Fibroblast of skin of right quadriceps (primary cell): ENCODE results near the gene LDHD.

Experiments
- DNase-seq: peaks from one replicate; pipeline ENCODE4 v3.0.0-alpha.2; 2013

The LDHD gene

GRCh38 chr16:75114179-75114945, 2.2 kb downstream of the LDHD start:
- DNase-seq, result no peak

- DNase-seq, result no peak
Observed at GRCh38 chr16:75113541-75114121, 2.9 kb downstream of the LDHD start.

GRCh38 chr16:75112734-75113491, 3.7 kb downstream of the LDHD start:
- no peak for DNase-seq

- no peak for DNase-seq
Observed at GRCh38 chr16:75111961-75112733, 4.4 kb downstream of the LDHD start.

DNA sequence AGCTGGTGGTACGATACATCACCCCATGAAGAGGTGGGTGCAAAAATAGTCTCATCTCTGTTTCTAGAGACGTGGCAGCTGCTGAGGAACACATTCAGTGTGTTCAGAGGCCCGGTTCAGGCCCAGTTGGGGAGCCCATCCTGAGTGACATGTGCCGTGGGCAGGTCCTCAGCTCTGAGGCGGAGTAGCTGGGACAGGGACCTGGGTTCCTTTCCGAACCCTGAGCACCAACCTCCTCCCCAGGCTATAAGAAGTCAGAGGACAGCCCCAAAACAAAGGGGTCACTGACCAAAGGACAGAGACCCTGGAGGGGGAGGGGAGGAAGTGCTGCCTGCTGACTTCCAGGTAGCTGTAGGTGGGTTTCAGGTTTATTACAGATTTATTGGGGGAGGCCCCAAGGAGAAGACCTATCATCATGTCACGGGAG, 5.1 kb downstream of the LDHD start:
- no peak for DNase-seq

- peak; percentile 80 for DNase-seq
Observed at GRCh38 chr16:75110637-75111513, 5.7 kb downstream of the LDHD start.

GRCh38 chr16:75109732-75110243, 6.8 kb downstream of the LDHD start:
- no peak for DNase-seq

GRCh38 chr16:75108792-75109731, 7.5 kb downstream of the LDHD start:
- DNase-seq, result peak; percentile 89

DNA sequence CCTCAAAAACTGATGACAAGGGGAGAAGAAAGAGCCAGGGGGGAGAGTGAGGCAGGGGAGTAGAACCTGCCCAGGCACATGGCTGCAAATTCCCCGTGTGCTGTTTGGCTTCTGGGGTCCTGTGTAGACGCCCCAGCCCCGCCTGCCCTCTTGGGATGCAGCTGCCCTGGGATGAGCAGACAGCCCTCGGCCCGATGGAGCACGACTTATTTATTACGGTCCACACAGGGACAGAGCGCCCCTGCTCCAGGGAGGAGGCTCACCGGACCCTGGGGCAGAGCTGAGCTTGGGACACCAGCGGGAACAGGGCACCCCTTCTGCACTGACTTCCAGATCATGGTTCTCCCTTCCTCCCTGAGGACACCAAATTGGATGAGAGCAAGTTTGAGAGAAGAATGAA, 9.1 kb downstream of the LDHD start:
- no peak for DNase-seq

DNA sequence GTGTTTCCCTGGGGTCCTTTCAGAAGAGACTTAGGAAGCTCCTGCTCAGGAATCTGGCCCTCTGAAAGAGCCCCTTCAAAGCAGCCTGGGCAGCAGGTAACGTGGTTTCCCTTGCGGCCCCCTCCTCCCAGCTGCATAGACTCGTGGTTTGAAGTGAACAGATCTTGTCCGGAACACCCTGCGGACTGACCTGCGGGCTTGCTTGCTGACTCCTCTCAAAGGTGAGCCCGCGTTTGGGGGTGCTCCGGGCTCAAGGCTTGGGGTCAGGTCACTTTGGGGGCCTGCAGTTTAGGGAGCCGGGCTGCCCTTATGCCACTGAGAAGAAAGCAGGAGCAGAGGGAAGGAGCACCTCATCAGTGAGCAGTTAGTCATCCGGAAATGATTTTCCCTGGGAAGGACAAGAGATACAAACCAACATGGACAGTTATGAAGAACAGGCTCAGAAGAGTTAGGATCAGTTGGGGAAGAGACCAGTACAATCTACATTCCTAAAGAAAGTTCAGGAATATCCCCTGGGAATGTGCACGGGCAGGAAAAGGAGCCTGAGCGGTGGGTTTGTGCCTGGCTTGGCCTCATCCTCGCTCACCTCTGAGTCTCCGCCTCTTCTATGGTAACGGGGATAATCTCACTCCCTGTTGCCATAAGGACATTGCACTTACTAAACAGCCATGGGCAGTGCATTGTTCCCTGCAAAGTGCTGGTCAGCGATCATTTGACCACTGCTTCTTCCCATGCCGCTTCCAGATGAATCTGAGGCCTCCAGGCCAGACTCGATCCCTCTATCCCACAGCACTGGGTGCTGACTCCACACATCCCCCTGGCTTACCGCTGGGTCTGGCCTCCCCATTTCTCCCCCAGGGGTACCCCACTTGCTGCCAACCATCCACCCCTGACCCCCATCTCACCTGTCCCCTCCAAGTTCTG, 10.0 kb downstream of the LDHD start:
- DNase-seq, result no peak

- DNase-seq, result no peak
Observed at GRCh38 chr16:75105306-75106061, 11.1 kb downstream of the LDHD start.

- no peak for DNase-seq
Observed at GRCh38 chr16:75104836-75105235, 11.7 kb downstream of the LDHD start.

DNA sequence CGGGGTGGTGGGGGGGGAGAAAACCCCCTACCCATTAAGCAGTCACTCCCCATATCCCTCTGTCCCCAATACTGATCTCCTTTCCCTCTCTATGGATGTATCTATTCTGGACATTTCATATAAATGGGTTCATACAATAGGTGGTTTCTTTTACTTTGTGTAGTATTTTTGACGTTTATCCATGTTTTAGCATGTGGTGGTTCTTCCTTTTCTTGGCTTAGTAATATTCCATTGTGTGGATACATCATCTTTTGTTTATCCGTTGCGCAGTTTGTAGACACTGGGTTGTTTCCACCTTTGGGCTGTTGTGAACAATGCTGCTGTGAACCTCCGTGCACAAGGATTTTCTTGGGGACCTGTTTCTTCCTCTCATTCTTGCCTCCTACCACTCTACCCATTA, 12.6 kb downstream of the LDHD start:
- no peak for DNase-seq

DNA sequence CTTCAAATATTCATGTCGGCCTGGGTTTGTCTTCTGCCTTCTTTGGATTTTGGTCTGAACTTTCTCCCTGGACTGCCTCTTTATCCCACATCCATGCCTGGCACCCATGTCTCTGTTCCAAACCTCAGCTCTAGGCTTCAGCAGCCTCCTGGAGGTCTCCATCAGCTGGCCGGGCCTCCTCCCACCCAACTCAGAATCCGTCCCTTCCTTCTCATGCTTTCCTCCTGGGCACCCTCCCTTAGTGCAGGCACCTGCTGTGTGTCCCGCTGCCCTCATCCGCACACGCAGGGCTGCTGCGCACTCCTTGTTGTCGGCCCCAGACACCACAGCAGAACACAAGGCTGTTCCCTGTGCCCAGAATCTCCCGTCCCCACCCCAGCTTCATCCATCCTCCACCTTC, 14.0 kb downstream of the LDHD start:
- DNase-seq, result no peak

- no peak for DNase-seq
Observed at GRCh38 chr16:75101635-75102034, 14.9 kb downstream of the LDHD start.

- DNase-seq, result no peak
Observed at GRCh38 chr16:75100603-75100990, 16.0 kb downstream of the LDHD start.

DNA sequence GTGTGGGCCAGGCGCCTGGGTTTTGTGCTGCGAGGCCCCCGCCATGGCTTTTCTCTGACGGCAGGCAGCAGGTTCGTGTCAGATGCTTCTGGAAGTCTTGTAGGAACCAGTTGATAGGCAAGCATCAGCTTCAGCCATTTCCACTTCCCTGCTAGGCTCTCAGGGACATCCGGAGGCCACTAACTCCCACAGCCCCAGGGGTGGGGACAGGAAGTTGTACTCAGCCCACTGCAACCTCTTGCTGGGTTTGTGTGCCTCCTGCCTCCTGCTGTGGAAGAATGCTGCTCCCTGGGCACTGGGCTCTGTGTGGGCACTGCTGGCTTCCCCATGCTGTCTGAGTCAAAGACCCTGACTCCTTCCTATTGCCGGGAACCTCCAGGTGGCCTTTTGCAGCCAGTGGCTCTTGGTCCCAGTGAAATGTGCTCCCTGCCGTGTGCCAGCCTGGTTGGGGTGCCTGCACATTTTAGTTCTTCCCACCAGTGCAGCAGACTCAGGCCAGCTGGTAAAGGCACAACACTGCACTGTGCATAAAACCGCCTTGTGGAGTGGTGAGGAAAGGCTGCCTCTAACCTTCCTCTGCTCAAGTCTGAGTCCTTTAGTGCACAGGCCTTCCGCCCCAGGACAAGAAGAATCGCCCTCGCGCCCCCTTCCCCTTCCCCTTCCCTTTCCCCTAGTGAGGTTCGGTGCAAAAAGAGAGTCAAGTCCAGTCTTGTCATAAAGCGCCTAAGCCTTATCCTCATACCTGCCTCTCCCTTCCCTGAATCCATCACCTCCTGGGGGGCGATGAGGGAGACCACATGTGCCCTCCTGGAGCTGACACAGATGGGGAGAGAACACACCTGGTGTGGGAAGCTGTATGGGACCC, 16.6 kb downstream of the LDHD start:
- no peak for DNase-seq
